ENCODE results near the gene SMAD9.

The SMAD9 gene

GRCh38 chr13:36862002-36862685, 57.9 kb downstream of the SMAD9 start:
- DNase-seq: no peak

DNA sequence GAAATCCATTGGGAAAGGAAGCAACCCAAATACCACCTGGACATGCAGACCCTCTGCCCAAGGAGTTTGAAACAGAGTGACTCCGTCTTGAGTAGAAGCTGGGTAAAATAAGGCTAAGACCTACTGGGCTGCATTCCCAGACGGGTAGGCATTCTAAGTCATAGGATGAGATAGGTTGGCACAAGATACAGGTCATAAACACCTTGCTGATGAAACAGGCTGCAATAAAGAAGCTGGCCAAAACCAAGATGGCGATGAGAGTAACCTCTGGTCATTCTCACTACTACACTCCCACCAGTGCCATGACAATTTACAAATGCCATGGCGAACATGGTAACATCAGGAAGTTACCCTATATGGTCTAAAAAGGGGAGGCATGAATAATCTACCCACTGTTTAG, 60.8 kb downstream of the SMAD9 start:
- DNase-seq: no peak

GRCh38 chr13:36858290-36858689, 61.7 kb downstream of the SMAD9 start:
- no peak for DNase-seq

DNA sequence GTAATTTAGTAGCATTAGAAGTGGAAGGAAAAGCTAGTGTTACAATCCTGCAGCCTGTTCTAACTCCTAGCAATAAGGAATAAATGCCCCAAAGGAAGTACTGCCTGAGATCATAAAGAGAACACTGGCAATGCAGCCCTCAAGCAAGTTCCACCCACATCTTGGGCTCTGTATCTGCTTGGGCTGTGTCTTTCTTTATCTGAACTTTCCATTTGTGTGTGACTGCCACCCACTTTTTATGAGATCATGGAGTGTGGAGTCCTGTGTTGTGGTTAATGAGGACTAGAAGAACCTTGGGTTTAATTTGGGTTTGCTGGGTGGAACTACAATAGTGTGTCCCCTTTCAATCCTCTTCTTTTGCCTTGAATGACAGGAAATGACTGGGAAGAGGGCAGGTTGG, 62.8 kb downstream of the SMAD9 start:
- DNase-seq: no peak

GRCh38 chr13:36850790-36851438, 69.1 kb downstream of the SMAD9 start:
- no peak for DNase-seq

GRCh38 chr13:36848199-36848982, 71.6 kb downstream of the SMAD9 start:
- DNase-seq: no peak

DNA sequence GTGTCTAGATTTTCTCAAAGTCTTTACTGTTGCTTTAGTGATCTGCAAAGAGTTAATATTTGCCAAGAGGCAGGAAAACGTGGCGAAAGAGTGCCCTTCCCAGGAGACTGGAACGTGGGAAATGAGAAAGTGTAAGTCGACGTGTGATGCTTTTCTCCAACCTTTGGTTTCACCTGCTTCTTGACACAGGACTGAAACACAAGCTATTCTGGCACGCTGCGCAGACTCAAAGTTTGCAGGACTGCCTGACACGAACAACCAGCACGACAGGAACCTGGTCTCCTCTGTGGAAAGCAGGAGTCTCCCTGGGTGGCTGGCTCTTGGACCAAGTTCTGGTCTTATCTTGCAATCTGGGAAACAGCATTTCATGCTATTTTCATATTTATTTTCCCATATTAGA, 72.4 kb downstream of the SMAD9 start:
- no peak for DNase-seq

- DNase-seq: no peak
Measured at GRCh38 chr13:36841391-36841790, 78.6 kb downstream of the SMAD9 start.

GRCh38 chr13:36840718-36841250, 79.3 kb downstream of the SMAD9 start:
- no peak for DNase-seq

GRCh38 chr13:36839981-36840380, 80.1 kb downstream of the SMAD9 start:
- DNase-seq: no peak

DNA sequence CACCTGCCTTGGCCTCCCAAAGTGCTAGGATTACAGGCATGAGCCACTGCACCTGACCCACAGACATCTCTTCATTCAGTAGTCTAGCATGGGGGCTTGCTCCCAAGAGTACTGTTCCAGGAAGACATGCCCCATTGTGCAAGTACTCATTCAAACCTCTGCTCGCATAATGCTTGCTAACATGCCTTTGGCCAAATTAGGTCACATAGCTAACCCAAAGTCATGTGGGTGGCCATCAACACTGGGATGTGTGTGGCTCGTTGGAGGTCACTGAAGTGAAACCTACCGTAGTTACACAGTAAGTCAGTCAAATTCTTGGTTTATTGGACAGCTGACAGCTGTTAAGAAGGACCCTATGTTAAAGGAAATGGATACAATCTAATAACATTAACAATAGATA, 80.8 kb downstream of the SMAD9 start:
- DNase-seq: no peak

DNA sequence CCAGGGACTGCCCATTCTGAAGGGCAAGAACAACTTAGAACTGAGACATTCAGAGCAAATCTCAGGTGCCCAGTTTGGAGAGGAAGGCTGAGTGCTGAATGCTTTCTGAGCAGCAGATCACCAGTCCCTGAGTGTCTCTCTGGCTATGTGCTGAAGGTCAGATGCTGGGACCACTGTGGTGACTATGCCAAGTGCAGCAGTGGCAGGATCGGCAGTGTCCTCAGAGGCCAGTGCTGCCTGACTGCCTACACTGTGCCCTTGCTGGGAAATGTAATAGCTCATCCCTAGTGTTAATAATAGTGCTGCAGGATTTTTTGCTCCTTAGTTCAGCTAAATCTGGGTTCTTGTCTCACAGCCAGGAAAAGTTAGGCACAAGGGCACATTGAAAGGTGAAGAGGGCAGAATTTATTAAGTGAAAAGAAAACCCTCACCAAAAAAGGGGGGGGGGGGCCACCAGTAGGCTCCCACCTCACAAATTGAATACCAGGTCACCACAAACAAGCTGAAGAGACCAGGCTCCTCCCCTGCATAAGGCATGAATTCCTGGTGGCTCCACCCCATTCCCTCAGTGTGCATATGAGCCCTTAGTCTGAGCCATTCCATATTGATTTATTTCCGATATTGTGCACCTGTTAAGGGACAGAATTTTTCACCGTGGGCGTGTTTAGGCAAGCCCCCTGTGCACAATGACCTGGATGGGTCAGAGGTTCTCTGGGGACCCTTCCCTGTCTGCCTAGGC, 82.5 kb downstream of the SMAD9 start:
- no peak for DNase-seq

DNA sequence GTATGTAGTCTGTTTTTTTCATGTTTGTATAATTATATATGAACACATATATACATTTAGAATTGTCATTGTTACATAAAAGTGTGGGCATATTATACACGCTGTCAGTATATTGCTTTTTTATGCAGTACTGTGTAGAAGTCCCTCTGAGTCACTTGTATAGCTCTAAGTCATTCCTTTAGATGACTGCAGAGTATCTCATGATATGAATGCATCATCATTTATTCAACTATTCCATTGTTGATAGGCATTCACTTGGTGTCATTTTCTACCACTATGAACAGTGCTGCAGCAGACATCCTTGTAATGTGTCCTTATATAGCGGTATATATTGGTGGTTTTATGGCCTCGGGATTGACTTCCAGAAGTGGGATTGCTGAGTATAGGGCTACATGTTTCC, 85.7 kb downstream of the SMAD9 start:
- no peak for DNase-seq

DNA sequence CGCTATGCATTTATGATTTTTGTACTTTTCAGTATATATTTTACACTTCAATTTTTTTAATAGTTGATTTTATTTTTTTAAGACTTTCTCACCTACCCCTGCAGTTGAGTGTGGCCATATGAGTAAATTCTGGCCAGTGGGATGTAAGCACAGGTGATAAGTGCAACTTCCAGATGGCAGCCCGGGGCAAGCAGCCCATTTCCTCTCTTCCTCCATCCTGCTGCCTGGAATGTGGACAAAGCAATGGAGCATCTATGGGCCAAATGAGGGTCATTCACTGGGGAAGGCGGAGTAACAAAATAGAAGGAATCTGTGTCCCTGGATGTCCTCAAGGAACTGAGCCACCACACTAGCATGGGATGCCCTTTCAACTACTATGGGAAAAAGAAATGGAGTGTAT, 88.7 kb downstream of the SMAD9 start:
- DNase-seq: peak in 1 of 2 experiments; percentile 3

DNA sequence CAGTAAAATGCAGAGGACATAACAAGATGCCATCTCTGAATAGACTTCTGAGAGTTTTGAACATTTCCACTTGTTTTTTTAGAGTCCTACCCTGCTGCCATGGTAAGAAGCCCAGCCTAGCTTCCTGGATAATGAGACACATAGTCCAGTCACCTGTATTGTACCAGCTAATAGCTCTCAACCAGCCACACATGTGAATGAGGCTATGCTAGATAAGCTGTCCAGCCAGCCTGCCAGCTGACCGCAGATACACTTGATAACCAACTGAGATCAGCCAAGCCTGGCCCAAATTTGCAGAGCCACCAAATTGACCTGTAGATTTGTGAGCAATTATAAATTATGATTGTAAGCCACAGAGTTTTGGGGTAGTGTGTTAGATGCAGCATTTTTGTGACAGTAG, 90.3 kb downstream of the SMAD9 start:
- no peak for DNase-seq

DNA sequence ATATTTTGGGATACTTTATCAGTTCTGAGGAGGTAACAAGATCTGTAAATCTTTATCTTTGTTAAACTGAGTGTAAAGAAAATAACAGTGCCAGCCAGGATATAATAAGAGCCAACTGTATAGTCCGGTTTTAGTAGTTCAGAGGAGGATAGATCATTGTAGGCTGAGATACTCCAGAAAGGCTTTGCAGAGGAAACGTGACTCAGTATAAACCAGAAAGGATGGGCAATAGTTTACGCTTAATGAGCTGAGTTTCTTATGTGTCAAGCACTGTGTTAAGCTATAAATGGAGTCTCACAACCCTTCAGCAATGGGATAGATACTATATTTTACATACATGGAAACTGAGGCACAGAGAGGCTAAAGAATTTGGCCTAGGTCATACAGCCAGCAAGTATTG, 97.3 kb downstream of the SMAD9 start:
- DNase-seq: no peak

DNA sequence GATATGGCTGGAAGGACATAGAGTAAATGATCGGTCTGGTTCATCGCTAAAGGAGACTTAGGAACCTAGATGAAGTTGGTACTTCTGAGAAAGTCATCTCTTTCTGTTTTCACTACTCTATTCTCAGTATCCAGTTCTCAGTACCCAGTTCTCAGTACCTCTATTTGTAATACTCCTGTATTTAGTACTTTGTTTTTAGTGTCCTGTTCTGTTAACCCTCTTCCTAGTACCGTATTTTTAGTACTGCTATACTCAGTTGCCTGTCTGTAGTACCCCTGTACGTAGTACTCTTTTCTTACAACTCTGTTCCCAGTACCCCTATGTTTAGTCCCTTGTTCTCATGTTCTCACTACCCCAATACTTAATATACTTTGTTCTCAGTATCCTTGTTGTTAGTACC, 99.8 kb downstream of the SMAD9 start:
- DNase-seq: no peak

DNA sequence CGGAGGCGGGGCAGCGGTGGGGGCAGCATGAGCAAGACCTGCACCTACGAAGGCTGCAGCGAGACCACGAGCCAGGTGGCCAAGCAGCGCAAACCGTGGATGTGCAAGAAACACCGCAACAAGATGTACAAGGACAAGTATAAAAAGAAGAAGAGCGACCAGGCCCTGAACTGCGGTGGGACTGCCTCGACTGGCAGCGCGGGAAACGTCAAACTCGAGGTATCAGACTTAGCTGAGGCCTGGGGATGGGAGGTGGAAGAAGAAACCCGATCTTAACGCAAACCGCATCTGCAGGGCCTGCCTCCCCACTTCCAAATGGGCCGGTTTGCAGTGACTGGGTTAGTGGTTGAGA, 100.3 kb downstream of the SMAD9 start:
- DNase-seq: no peak

DNA sequence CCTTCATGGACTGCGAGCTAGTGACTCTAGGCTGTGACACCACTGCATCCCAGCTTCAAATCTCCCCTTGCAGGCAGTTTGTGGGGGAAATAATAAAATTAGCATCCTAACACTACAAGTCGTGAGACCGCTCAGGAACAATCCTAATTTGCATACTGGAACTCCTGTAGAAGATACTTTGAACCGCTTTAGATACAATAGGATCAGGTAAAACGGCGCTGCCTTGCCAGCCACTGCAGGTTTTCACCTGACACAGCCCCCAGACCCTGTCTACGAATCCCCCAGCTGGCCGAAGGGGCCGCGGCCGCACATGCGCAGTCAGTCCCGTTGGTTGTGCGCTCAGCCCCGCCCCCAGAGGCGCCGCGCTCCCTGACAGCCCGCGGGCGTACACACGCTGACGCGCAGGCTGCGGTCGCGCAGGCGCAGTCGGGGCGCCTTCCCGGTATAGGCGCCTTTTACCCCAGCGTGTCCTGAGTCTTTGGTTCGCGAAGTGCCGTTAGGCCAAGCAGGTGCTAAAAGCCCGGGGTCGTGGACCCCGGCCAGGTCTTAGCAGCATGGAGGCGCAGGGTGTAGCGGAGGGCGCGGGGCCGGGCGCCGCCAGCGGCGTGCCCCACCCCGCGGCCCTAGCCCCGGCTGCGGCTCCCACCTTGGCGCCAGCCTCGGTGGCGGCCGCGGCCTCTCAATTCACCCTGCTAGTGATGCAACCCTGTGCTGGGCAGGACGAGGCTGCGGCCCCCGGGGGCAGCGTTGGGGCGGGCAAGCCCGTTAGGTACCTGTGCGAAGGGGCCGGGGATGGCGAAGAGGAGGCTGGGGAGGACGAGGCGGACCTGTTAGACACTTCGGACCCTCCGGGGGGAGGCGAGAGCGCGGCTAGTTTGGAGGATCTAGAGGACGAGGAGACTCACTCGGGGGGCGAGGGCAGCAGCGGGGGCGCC, 101.0 kb downstream of the SMAD9 start, which contains the start of gene RFXAP:
RFXAP (plus strand) TSS at position 419 of the 935 bp plus-strand sequence; CDS start at position 555, 136 bp downstream.
- DNase-seq: peak; percentile 34 to 43

- DNase-seq: no peak
Measured at GRCh38 chr13:36817996-36818803, 101.8 kb downstream of the SMAD9 start.

GRCh38 chr13:36815062-36815461, 105.0 kb downstream of the SMAD9 start:
- DNase-seq: no peak
